Kidney epithelial cell (primary cell): ENCODE data around the gene TNRC6C. TPM values are rescaled to one million over a fixed set of nuclear protein-coding genes. Genes with fewer than 3 reads are reported as not detected.
"Not testable (repeated sequence)": the region's sequence is repeated elsewhere in the genome, so short reads cannot be mapped to it uniquely, and the experiment has no call there.

Experiments
- DNase-seq: peaks from one replicate; pipeline ENCODE4 v3.0.0-alpha.2; 2010; ENCODE audit warnings: low read depth
- H3K27me3 ChIP-seq: 2 replicates; pipeline ENCODE4 v1.6.0; 2011; ENCODE audit warnings: low read length; ENCODE audit not compliant: control insufficient read depth, insufficient read depth
- H3K36me3 ChIP-seq: 2 replicates; pipeline ENCODE4 v1.5.1; 2011; ENCODE audit warnings: low read length; ENCODE audit not compliant: control insufficient read depth, insufficient read depth
- H3K4me3 ChIP-seq: 2 replicates; pipeline ENCODE4 v1.5.1; 2011; ENCODE audit warnings: low read depth, mild to moderate bottlenecking, control low read depth, low read length
- CTCF ChIP-seq: IDR thresholded peaks from 2 replicates; pipeline ENCODE4 v1.5.1; 2011; ENCODE audit warnings: mild to moderate bottlenecking, moderate library complexity, low read length, control low read depth, inconsistent platforms; ENCODE audit not compliant: insufficient read depth, poor library complexity, severe bottlenecking
- total RNA-seq: library from RNA; depleted of rRNA; stranded (reverse); fragments of >200 nt; gene quantifications from 2 replicates; pipeline ENCODE4 v1.2.3, GENCODE V29; 2015

The TNRC6C gene
- total RNA-seq, 1 donor from 2014 or later: 5.3 TPM

- H3K4me3 ChIP-seq: no peak overlapping the region
- no peaks in the 10 kb centered on the region for H3K27me3 ChIP-seq
- no peaks in the 10 kb centered on the region for H3K36me3 ChIP-seq
- no peak for DNase-seq
- TF ChIP-seq CTCF: no peak
Measured at GRCh38 chr17:77990301-77990700, 31.8 kb downstream of the TNRC6C start.

GRCh38 chr17:77993735-77994134, 35.2 kb downstream of the TNRC6C start:
- H3K36me3 ChIP-seq, DNase-seq, H3K4me3 ChIP-seq, H3K27me3 ChIP-seq: not testable (repeated sequence)

GRCh38 chr17:77995146-77995852, 36.8 kb downstream of the TNRC6C start:
- no peak for DNase-seq
- no peak overlapping the region for H3K4me3 ChIP-seq
- no peaks in the 10 kb centered on the region for H3K36me3 ChIP-seq
- TF ChIP-seq CTCF: no peak
- no peaks in the 10 kb centered on the region for H3K27me3 ChIP-seq

GRCh38 chr17:77996256-77996655, 37.8 kb downstream of the TNRC6C start:
- no peak for TF ChIP-seq CTCF
- H3K27me3 ChIP-seq: no peaks in the 10 kb centered on the region
- DNase-seq: no peak

GRCh38 chr17:77999413-78000173, 41.1 kb downstream of the TNRC6C start:
- TF ChIP-seq CTCF: no peak
- DNase-seq: no peak

More at GRCh38 chr17:77996256-77996655, 37.8 kb downstream of the TNRC6C start:
- Histone ChIP-seq H3K36me3 (no peaks in the 10 kb centered on the region), H3K4me3 (no peak overlapping the region)

DNA sequence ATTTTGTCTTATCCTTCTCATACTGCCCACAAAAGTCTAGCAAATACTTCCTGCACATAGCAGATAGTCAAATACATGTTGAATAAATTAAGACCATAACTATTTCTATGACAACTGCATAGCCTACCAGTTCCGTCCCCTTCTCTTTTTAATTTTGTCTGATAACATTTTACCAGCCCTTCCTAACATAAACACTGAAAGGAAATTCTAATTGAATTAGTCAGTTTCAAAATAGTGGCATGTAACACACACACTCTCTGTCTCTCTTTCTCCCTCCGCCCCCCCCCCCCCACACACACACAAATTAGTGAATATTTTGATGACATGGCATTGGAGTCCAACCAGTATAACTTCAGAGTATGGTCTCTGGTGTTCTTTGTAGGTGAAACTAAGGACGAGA, 41.8 kb downstream of the TNRC6C start:
- no peak for TF ChIP-seq CTCF
- DNase-seq: no peak

More at GRCh38 chr17:77999413-78000173, 41.1 kb downstream of the TNRC6C start:
- no peaks in the 10 kb centered on the region for H3K27me3 ChIP-seq
- H3K4me3 ChIP-seq: no peak overlapping the region
- H3K36me3 ChIP-seq: no peaks in the 10 kb centered on the region

More for the DNA sequence above, 41.8 kb downstream of the TNRC6C start:
- H3K36me3 ChIP-seq: no peaks in the 10 kb centered on the region
- H3K4me3 ChIP-seq: no peak overlapping the region
- H3K27me3 ChIP-seq: no peaks in the 10 kb centered on the region
